Measurements from ENCODE around the gene MSMB. TPM values are rescaled to one million over a fixed set of nuclear protein-coding genes. Genes with fewer than 3 reads are reported as not detected.

Gene MSMB
- total and polyA plus RNA-seq, 2 donors from 2014 or later = not detected

- H3K27me3 ChIP-seq (ENCODE audit: control insufficient read depth, insufficient read depth, low read length) = no peaks in the 10 kb centered on the region
- no peak for FAIRE-seq
- H3K9ac ChIP-seq (ENCODE audit: low read length in 3 of 3) = no peak overlapping the region
- TF ChIP-seq CTCF (IDR thresholded peaks at IDR 0.05; ENCODE audit: borderline replicate concordance, extremely low read depth, insufficient read depth) = no peak
- H3K4me3 ChIP-seq (ENCODE audit: low read length in 3 of 3) = no peak overlapping the region
- intact Hi-C loops (cut with DNase I) = no loop called here
- no peaks in the 10 kb centered on the region for H3K36me3 ChIP-seq (ENCODE audit: control insufficient read depth in 2 of 3, insufficient read depth in 3 of 3, low read length in 3 of 3)
- no peaks in the 10 kb centered on the region for H3K9me3 ChIP-seq (ENCODE audit: control insufficient read depth in 2 of 3, insufficient read depth in 1 of 3, low read length in 3 of 3)
- DNase-seq = no peak
- no peaks in the 10 kb centered on the region for H3K4me1 ChIP-seq (ENCODE audit: control insufficient read depth in 2 of 3, insufficient read depth in 2 of 3, low read depth in 1 of 3, low read length in 3 of 3)
- H3K27ac ChIP-seq (ENCODE audit: low read depth in 2 of 2, low read length in 2 of 2) = no peak overlapping the region
Measured at GRCh38 chr10:46070749-46071148, 24.7 kb upstream of the MSMB start.

GRCh38 chr10:46069771-46070463, 23.8 kb upstream of the MSMB start:
- FAIRE-seq (no peak), DNase-seq (no peak)
- intact Hi-C loops (cut with DNase I) = no loop called here
- TF ChIP-seq CTCF (IDR thresholded peaks at IDR 0.05; ENCODE audit: borderline replicate concordance, extremely low read depth, insufficient read depth) = no peak
- no peaks in the 10 kb centered on the region for H3K4me1 ChIP-seq (ENCODE audit: control insufficient read depth in 2 of 3, insufficient read depth in 2 of 3, low read depth in 1 of 3, low read length in 3 of 3)
- H3K9ac ChIP-seq (ENCODE audit: low read length in 3 of 3) = no peak overlapping the region
- no peak overlapping the region for H3K27ac ChIP-seq (ENCODE audit: low read depth in 2 of 2, low read length in 2 of 2)
- H3K9me3 ChIP-seq (ENCODE audit: control insufficient read depth in 2 of 3, insufficient read depth in 1 of 3, low read length in 3 of 3) = no peaks in the 10 kb centered on the region
- no peak overlapping the region for H3K4me3 ChIP-seq (ENCODE audit: low read length in 3 of 3)
- H3K27me3 ChIP-seq (ENCODE audit: control insufficient read depth, insufficient read depth, low read length) = no peaks in the 10 kb centered on the region
- H3K36me3 ChIP-seq (ENCODE audit: control insufficient read depth in 2 of 3, insufficient read depth in 3 of 3, low read length in 3 of 3) = no peaks in the 10 kb centered on the region

- Histone ChIP-seq H3K4me1 (ENCODE audit: control insufficient read depth in 2 of 3, insufficient read depth in 2 of 3, low read depth in 1 of 3, low read length in 3 of 3) (no peaks in the 10 kb centered on the region), H3K9me3 (ENCODE audit: control insufficient read depth in 2 of 3, insufficient read depth in 1 of 3, low read length in 3 of 3) (no peaks in the 10 kb centered on the region), H3K27me3 (ENCODE audit: control insufficient read depth, insufficient read depth, low read length) (no peaks in the 10 kb centered on the region), H3K36me3 (ENCODE audit: control insufficient read depth in 2 of 3, insufficient read depth in 3 of 3, low read length in 3 of 3) (no peaks in the 10 kb centered on the region), H3K4me3 (ENCODE audit: low read length in 3 of 3) (no peak overlapping the region), H3K27ac (ENCODE audit: low read depth in 2 of 2, low read length in 2 of 2) (no peak overlapping the region), H3K9ac (ENCODE audit: low read length in 3 of 3) (no peak overlapping the region)
- FAIRE-seq (no peak), DNase-seq (no peak)
- intact Hi-C loops (cut with DNase I) = no loop called here
- no peak for TF ChIP-seq CTCF (IDR thresholded peaks at IDR 0.05; ENCODE audit: borderline replicate concordance, extremely low read depth, insufficient read depth)
Measured at GRCh38 chr10:46068905-46069304, 22.8 kb upstream of the MSMB start.

GRCh38 chr10:46068117-46068516, 22.0 kb upstream of the MSMB start:
- Histone ChIP-seq H3K27ac (ENCODE audit: low read depth in 2 of 2, low read length in 2 of 2) (no peak overlapping the region), H3K4me3 (ENCODE audit: low read length in 3 of 3) (no peak overlapping the region), H3K9ac (ENCODE audit: low read length in 3 of 3) (no peak overlapping the region), H3K9me3 (ENCODE audit: control insufficient read depth in 2 of 3, insufficient read depth in 1 of 3, low read length in 3 of 3) (no peaks in the 10 kb centered on the region), H3K4me1 (ENCODE audit: control insufficient read depth in 2 of 3, insufficient read depth in 2 of 3, low read depth in 1 of 3, low read length in 3 of 3) (no peaks in the 10 kb centered on the region), H3K27me3 (ENCODE audit: control insufficient read depth, insufficient read depth, low read length) (no peaks in the 10 kb centered on the region), H3K36me3 (ENCODE audit: control insufficient read depth in 2 of 3, insufficient read depth in 3 of 3, low read length in 3 of 3) (no peaks in the 10 kb centered on the region)
- no peak for FAIRE-seq
- intact Hi-C loops (cut with DNase I) = no loop called here
- no peak for DNase-seq
- TF ChIP-seq CTCF (IDR thresholded peaks at IDR 0.05; ENCODE audit: borderline replicate concordance, extremely low read depth, insufficient read depth) = no peak

Measured in kidney (tissue), 14 donors.